H1 (cell line): ENCODE measurements around the gene PHACTR1.

ENCODE experiments used
- EP300 ChIP-seq, 2 experiments: IDR thresholded peaks; 1 replicate in 1 of 2; 2 replicates in 1 of 2; pipeline ENCODE4 v1.6.1; 2011 to 2012; ENCODE audit warnings: low read depth in 2 of 2, low read length in 2 of 2, mild to moderate bottlenecking in 2 of 2, borderline replicate concordance in 1 of 2, inconsistent platforms in 1 of 2, moderate library complexity in 1 of 2
- POLR2A ChIP-seq, 2 experiments: IDR thresholded peaks; 1 replicate in 1 of 2; 2 replicates in 1 of 2; pipeline ENCODE4 v1.6.1; 2011; ENCODE audit warnings: low read depth in 2 of 2, low read length in 2 of 2, mild to moderate bottlenecking in 2 of 2; ENCODE audit errors: control extremely low read depth in 1 of 2
- TF ChIP-seq, protein P1 (sequence below), 3 experiments: IDR thresholded peaks; 1 replicate in 2 of 3; 2 replicates in 1 of 3; pipeline versions ENCODE4 v1.5.1 to v1.6.1; 2011; ENCODE audit warnings: low read length in 3 of 3, mild to moderate bottlenecking in 3 of 3, inconsistent platforms in 2 of 3, low read depth in 1 of 3, moderate library complexity in 1 of 3; ENCODE audit not compliant: insufficient read depth in 1 of 3; ENCODE audit errors: control extremely low read depth in 1 of 3

DNA sequence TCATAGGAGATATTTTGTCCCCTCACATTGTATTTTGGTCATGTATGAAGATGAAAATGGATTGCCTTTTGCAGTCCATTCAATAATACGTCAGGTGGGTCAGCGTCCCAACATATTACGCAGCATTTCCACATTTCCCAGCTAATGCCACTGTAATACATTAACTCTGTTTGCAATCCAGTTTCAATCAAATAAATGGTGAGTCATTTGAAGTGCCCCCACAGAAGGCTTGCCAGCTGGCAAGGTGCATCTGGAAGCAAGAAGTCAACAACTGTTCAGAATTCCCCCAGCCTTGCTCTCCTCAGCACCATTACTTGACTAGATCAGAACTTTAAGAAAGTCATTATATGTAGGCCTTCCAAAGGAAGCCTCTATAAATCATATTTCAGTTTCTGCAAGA lies 50.4 kb downstream of the PHACTR1 start:
- TF ChIP-seq, protein P1, sequence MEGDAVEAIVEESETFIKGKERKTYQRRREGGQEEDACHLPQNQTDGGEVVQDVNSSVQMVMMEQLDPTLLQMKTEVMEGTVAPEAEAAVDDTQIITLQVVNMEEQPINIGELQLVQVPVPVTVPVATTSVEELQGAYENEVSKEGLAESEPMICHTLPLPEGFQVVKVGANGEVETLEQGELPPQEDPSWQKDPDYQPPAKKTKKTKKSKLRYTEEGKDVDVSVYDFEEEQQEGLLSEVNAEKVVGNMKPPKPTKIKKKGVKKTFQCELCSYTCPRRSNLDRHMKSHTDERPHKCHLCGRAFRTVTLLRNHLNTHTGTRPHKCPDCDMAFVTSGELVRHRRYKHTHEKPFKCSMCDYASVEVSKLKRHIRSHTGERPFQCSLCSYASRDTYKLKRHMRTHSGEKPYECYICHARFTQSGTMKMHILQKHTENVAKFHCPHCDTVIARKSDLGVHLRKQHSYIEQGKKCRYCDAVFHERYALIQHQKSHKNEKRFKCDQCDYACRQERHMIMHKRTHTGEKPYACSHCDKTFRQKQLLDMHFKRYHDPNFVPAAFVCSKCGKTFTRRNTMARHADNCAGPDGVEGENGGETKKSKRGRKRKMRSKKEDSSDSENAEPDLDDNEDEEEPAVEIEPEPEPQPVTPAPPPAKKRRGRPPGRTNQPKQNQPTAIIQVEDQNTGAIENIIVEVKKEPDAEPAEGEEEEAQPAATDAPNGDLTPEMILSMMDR (IDR thresholded peaks at IDR 0.05; ENCODE audit: control extremely low read depth in 1 of 3, insufficient read depth in 1 of 3, low read depth in 1 of 3, low read length in 3 of 3) = no peak
- TF ChIP-seq POLR2A (IDR thresholded peaks at IDR 0.05; ENCODE audit: control extremely low read depth in 1 of 2, low read depth in 2 of 2, low read length in 2 of 2) (no peak), EP300 (IDR thresholded peaks at IDR 0.05; ENCODE audit: borderline replicate concordance in 1 of 2, low read depth in 2 of 2, low read length in 2 of 2) (no peak)
